Esophagus (tissue), 2 donors: ENCODE results near the gene TCF7L1. TPM values are rescaled to one million over a fixed set of nuclear protein-coding genes. Genes with fewer than 3 reads are reported as not detected.
"Not testable (repeated sequence)": the region's sequence is repeated elsewhere in the genome, so short reads cannot be mapped to it uniquely, and the experiment has no call there.

ENCODE experiments used
- H3K27ac ChIP-seq, 2 donors: one replicate each; pipeline ENCODE4 v1.5.1; 2013; ENCODE audit warnings: low read depth in 2 of 2, mild to moderate bottlenecking in 2 of 2, inconsistent platforms in 1 of 2, low read length in 1 of 2, moderate library complexity in 1 of 2
- H3K27me3 ChIP-seq, 2 donors: one replicate each; pipeline ENCODE4 v1.6.1; 2013; ENCODE audit warnings: low read length in 2 of 2, control low read depth in 1 of 2, mild to moderate bottlenecking in 1 of 2; ENCODE audit not compliant: insufficient read depth in 2 of 2, control insufficient read depth in 1 of 2
- H3K36me3 ChIP-seq, 2 donors: one replicate each; pipeline ENCODE4 v1.6.1; 2013; ENCODE audit warnings: low read length in 1 of 2; ENCODE audit not compliant: control insufficient read depth in 2 of 2, insufficient read depth in 2 of 2
- H3K4me1 ChIP-seq, 2 donors: one replicate each; pipeline ENCODE4 v1.6.1; 2013; ENCODE audit warnings: low read length in 1 of 2; ENCODE audit not compliant: control insufficient read depth in 2 of 2, insufficient read depth in 2 of 2
- H3K4me3 ChIP-seq, 2 donors: one replicate each; pipeline ENCODE4 v1.5.1; 2013; ENCODE audit warnings: low read length in 2 of 2, mild to moderate bottlenecking in 2 of 2, low read depth in 1 of 2, moderate library complexity in 1 of 2
- H3K9me3 ChIP-seq, 2 donors: one replicate each; pipeline ENCODE4 v1.6.1; 2013; ENCODE audit warnings: mild to moderate bottlenecking in 2 of 2, low read depth in 1 of 2, low read length in 1 of 2, moderate library complexity in 1 of 2; ENCODE audit not compliant: control insufficient read depth in 2 of 2, insufficient read depth in 1 of 2
- WGBS, 2 donors: extraction: QIAGEN DNeasy Blood & Tissue Kit; methylation state at CpG; one replicate each; pipeline ENCODE4 v1.1.7; 2013; 5-methylcytosine and 5-hydroxymethylcytosine counted together
- polyA plus RNA-seq, 2 donors: library from polyadenylated mRNA; stranded (reverse); fragments of 200-250 nt; gene quantifications; one replicate each; pipeline ENCODE4 v1.2.3, GENCODE V29; 2013
- donor health status: healthy with polysubstance abuse.
- donor health status: Bipolar disorder and iron deficiency.

TCF7L1 gene
- polyA plus RNA-seq, 2 donors, result 3.5 to 4.0 TPM

DNA sequence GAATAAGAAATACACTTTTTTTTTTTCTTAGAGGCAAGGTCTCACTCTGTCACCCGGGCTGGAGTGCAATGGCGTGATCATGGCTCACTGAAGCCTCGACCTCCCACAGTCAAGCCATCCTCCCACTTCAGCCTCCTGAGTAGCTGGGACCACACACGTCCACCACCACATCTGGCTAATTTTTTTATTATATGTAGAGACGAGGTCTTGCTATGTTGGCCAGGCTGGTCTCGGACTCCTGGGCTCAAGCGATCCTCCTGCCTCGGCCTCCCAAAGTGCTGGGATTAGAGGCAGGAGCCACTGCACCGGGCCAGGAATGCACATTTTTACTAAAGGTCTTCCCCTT, 192.2 kb downstream of the TCF7L1 start:
- Histone ChIP-seq H3K4me3 (peak overlapping the region; percentile 18 to 95), H3K9me3 (no peaks in the 10 kb centered on the region), H3K36me3 (peaks cover 16% of the 10 kb centered on the region in 2 donors), H3K4me1 (peaks cover 0 to 17% of the 10 kb centered on the region in 2 donors), H3K27me3 (no peaks in the 10 kb centered on the region), H3K27ac (no peak overlapping the region)
- 44 to 57% methylated on average over 9 of the region's 9 CpGs for WGBS, 2 donors

DNA sequence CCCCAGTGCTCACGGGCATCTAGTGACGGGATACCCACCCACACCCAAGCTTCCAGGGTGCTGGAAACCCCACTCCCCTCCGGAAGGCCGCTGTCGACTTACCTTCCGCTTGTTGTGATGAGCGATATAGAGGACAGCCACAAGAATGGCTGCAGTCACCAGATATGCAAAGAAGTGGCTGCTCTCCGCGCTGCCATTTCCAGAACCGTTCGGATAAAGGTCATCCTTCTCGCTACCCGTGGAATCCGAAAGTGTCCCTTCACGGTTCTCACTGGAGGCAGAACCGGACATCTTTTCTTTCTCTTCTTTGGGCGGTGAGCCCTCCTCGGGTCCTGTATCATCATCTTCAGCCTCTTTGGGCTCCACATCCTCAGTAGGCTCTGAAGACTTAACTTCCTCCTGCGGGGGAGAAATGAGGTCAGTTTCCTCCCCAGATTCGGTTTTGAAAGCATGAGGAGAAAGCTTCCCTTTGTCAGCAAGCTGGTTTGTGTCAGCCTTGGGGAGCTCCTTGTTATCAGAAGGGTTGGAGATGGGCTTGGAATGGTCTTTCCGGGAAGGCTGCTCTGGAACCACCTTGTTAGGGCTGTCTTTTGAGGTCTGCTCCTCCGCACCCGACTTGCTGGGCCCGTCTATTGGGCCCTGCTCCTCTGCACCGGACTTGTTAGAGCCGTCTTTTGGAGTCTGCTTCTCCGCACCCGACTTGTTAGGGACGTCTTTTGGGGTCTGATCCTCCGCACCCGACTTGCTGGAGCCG, 193.4 kb downstream of the TCF7L1 start:
- no peaks in the 10 kb centered on the region for H3K9me3 ChIP-seq
- peaks cover 0 to 17% of the 10 kb centered on the region in 2 donors for H3K4me1 ChIP-seq
- H3K27ac ChIP-seq, result peak overlapping the region; percentile 94 to 98
- no peaks in the 10 kb centered on the region for H3K27me3 ChIP-seq
- peaks cover 10 to 13% of the 10 kb centered on the region in 2 donors for H3K36me3 ChIP-seq
- WGBS, 2 donors, result 12% methylated on average over 32 of the region's 32 CpGs
- peak overlapping the region; percentile 80 to 95 for H3K4me3 ChIP-seq

DNA sequence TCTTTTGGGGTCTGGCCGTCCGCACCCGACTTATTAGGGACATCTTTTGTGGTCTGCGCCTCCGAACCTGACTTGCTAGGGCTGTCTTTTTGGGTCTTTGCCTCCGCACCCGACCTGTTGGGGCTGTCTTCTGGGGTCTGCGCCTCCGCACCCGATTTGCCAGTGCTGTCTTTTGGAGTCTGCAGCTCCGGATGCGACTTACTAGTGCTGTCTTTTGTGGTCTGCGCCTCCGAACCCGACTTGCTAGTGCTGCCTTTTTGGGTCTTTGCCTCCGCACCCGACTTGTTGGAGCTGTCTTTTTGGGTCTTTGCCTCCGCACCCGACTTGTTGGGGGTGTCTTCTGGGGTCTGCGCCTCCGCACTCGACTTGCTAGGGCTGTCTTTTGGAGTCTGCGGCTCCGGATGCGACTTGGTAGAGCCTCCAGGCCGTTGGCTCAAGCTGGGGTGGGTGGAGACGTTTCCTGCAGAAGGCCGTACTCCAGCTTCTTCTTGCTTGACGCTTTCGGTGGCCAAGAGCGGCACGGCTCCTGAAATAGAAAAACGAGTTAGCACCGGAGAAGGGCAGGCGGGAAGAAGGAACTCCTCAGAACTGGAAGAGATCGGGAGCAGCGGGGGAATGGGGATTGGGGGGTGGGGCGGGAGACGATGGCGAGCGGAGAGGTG, 194.1 kb downstream of the TCF7L1 start:
- Histone ChIP-seq H3K27ac (peak overlapping the region; percentile 94 to 98), H3K9me3 (no peaks in the 10 kb centered on the region), H3K4me3 (peak overlapping the region; percentile 80 to 95), H3K27me3 (no peaks in the 10 kb centered on the region), H3K36me3 (peaks cover 8 to 11% of the 10 kb centered on the region in 2 donors), H3K4me1 (peaks cover 0 to 17% of the 10 kb centered on the region in 2 donors)
- 2% methylated on average over 40 to 41 of the region's 41 CpGs for WGBS, 2 donors

DNA sequence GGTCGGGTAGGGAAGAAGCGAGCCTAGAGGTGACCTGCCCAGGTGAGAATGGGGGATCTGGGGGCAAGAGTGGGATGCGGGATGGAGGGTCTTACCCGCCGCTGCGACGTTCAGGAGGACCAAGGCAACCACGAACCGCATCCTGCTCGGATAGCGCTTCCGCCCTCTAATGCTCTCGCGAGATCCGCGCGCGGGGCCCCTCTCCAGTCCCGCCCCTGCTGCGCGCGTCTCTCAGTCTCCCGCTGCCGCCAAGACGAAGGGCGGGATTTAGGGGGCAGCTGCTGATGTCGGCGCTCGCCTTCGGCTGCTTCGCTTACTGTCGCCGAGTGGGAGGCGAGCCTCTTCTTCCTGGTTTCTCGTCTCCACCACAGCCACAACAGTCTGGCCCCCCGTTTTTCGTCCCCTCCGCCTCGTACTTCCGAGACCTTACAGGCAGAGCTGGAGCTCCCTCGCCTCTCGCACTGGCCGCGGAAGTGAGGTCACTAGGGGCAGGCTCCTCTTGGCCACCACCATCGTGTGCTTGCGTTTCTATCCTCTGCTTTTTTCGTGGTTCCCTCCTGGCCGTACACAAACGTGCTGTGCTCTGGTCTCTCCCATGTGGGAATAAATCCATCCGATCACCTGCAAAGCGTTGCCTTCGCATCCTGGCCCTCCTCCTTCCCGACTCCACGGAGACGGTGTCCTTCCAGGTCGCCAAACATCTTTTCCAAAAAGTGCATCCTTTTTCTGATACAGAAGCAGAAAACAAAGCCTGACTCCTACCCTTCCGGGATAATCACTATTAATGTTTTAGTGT, 194.8 kb downstream of the TCF7L1 start, which contains the start of gene TGOLN2:
TSS of gene TGOLN2 (minus strand) at position 168 of the 796 bp plus-strand sequence. CDS start at position 141, 27 bp downstream.
- Histone ChIP-seq H3K4me3 (peak within 1 kb of the TSS; percentile 80 to 95), H3K27ac (peak within 1 kb of the TSS; percentile 94 to 98), H3K27me3 (no peaks in the 10 kb centered on the region), H3K9me3 (no peaks in the 10 kb centered on the region), H3K36me3 (peaks cover 5 to 9% of the 10 kb centered on the region in 2 donors), H3K4me1 (peaks cover 0 to 17% of the 10 kb centered on the region in 2 donors)
- WGBS, 2 donors, result 0% methylated on average over 54 to 57 of the region's 57 CpGs

DNA sequence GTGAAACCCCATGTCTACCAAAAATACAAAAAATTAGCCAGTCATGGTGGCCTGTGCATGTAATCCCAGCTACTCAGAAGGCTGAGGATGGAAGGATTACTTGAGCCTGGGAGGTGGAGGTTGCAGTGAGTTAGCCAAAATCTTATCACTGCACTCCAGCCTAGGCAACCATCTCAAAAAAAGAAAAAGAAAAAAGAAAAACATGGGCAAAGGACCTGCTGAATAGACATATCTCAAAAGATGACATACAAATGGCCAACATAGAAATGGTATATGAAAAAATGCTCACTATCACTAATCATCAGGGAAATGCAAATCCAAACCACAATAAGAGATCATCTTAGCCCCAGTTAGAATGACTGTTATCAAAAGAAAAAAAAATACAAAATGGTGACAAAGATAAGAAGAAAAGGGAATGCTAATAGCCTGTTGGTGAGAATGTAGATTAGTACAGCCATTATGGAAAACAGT, 196.0 kb downstream of the TCF7L1 start:
- H3K9me3 ChIP-seq, result no peaks in the 10 kb centered on the region
- no peak overlapping the region for H3K27ac ChIP-seq
- H3K4me3 ChIP-seq, result no peak overlapping the region
- peaks cover 0 to 4% of the 10 kb centered on the region in 2 donors for H3K36me3 ChIP-seq
- peaks cover 0 to 12% of the 10 kb centered on the region in 2 donors for H3K4me1 ChIP-seq
- H3K27me3 ChIP-seq, result no peaks in the 10 kb centered on the region

DNA sequence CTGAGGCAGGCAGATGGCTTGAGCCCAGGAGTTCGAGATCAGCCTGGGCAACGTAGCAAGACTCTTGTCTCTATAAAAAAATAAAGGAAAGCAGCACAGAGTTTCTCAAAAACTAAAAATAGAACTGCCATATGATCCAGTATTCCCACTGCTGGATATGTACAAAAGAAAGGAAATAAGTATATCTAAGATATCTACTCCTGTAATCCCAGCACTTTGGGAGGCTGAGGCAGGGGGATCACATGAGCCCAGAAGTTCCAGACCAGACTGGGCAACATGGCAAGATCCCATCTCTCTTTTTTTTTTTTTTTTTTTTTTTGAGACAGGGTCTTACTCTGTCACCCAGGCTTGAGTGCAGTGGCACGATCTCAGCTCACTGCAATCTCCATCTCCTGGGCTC, 196.5 kb downstream of the TCF7L1 start:
- H3K27ac ChIP-seq, H3K27me3 ChIP-seq, H3K36me3 ChIP-seq, H3K4me3 ChIP-seq, H3K9me3 ChIP-seq: not testable (repeated sequence)
- H3K4me1 ChIP-seq, result peaks cover 0 to 10% of the 10 kb centered on the region in 2 donors
- 88% methylated on average over 3 of the region's 3 CpGs for WGBS, 2 donors

DNA sequence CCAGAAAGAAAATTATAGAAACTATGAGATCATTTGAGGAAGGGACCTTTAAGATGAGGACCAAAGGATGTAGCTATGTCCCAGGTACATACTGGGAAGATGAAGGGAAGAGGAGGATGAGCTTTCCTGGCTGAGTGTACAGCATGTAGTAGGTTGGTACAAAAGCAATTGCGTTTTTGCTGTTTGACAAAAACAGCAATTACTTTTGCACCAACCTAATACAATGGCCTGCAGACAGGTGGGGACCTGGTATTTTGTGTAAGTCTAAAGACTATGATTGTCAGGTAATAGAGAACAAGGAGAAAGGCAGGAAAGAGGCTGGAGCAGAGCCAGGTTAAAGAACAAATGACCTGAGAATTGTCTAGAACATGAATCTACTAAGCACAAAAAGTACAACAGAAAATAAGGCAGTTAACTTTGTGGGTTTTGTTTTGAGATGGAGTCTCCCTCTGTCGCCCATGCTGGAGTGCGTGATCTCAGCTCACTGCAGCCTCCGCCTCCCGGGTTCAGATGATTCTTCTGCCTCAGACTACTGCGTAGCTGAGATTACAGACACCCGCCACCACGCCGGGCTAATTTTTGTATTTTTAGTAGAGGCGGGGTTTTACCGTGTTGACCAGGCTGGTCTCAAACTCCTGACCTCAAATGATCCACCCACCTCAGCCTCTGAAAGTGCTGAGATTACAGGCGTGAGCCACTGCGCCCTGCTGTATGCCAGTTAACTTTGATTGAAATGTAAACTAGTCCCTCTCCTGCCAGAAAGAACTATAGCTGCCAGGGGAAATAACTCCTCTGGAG, 197.8 kb downstream of the TCF7L1 start:
- no peaks in the 10 kb centered on the region for H3K27me3 ChIP-seq
- no peak overlapping the region for H3K4me3 ChIP-seq
- WGBS, 2 donors, result 80 to 81% methylated on average over 13 of the region's 13 CpGs
- no peak overlapping the region for H3K27ac ChIP-seq
- H3K36me3 ChIP-seq, result no peaks in the 10 kb centered on the region
- peaks cover 0 to 5% of the 10 kb centered on the region in 2 donors for H3K4me1 ChIP-seq
- no peaks in the 10 kb centered on the region for H3K9me3 ChIP-seq

DNA sequence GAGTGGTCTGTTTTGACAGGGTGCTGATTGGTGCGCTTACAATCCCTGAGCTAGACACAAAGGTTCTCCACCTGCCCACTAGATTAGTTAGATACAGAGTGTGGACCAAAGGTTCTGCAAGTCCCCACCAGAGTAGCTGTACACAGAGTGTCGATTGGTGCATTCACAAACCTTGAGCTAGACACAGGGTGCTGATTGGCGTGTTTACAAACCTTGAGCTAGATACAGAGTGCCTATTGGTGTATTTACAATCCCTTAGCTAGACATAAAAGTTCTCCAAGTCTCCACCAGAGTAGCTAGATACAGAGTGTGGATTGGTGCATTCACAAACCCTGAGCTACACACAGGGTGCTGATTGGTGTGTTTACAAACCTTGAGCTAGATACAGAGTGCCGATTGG, 200.7 kb downstream of the TCF7L1 start:
- not testable (repeated sequence) for H3K27ac ChIP-seq, H3K27me3 ChIP-seq, H3K4me1 ChIP-seq, H3K9me3 ChIP-seq, H3K4me3 ChIP-seq, H3K36me3 ChIP-seq
- 95 to 98% methylated on average over 3 to 4 of the region's 4 CpGs for WGBS, 2 donors

DNA sequence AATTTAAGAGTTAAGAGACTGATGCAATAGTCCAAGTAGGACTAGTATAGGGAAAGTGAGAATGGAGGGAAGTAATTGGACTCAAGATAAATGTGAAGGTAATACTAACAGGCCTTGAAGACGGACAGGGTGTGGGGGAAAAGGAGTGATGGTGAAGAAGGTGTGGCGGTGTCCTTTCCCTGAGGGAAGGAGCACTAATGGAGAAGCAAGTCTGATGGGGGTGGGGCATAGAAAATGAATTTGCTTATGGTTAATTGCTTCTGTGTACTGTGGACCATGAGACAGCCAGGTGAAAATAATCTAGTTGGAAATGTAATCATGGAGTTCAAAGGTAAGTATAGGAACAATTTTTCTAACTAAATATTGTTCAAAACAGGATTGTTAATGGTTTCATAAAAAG, 201.7 kb downstream of the TCF7L1 start:
- Histone ChIP-seq H3K27ac (no peak overlapping the region), H3K36me3 (no peaks in the 10 kb centered on the region)
- WGBS, 2 donors, result 45 to 63% methylated on average over 2 of the region's 2 CpGs

More for the DNA sequence above, 201.7 kb downstream of the TCF7L1 start:
- no peaks in the 10 kb centered on the region for H3K4me1 ChIP-seq
- H3K4me3 ChIP-seq, result no peak overlapping the region
- H3K9me3 ChIP-seq, result no peaks in the 10 kb centered on the region
- H3K27me3 ChIP-seq, result no peaks in the 10 kb centered on the region
